C4-2B (cell line): ENCODE results near the gene MARK2.

Source experiments
- ZFX ChIP-seq: fragments of 450-650 bp; IDR thresholded peaks from 2 replicates; pipeline ENCODE4 v1.6.1; 2017
- TF ChIP-seq, protein P1 (sequence below): fragments of 450-650 bp; conservative IDR thresholded peaks from 2 replicates; pipeline ENCODE4 v1.5.1; 2017; ENCODE audit warnings: mild to moderate bottlenecking

DNA sequence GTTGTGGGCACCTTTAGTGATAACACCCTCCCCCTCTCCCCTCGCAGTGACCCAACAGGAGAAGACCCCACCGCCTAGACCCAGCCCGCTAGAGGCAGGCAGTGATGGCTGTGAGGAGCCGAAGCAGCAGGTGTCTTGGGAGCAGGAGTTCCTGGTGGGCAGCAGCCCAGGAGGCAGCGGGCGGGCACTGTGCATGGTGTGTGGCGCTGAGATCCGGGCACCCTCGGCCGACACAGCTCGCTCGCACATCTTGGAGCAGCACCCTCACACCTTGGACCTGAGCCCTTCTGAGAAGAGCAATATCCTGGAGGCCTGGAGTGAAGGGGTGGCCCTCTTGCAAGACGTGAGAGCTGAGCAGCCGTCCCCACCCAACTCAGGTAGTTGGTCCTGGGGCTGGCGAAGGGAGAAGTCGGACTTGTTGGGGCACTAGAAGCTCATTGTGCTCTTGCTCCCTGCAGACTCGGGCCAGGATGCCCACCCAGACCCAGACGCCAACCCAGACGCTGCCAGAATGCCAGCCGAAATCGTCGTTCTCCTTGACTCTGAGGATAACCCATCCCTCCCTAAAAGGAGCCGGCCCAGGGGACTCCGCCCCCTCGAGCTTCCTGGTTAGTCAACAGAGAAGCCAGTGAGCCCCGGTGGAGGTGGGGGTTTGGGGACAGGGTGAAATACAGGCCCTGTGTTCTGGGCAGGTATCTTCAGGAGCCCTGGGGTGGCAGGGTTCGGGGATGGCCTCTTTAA lies 21.0 kb upstream of the MARK2 start:
- TF ChIP-seq, protein P1, sequence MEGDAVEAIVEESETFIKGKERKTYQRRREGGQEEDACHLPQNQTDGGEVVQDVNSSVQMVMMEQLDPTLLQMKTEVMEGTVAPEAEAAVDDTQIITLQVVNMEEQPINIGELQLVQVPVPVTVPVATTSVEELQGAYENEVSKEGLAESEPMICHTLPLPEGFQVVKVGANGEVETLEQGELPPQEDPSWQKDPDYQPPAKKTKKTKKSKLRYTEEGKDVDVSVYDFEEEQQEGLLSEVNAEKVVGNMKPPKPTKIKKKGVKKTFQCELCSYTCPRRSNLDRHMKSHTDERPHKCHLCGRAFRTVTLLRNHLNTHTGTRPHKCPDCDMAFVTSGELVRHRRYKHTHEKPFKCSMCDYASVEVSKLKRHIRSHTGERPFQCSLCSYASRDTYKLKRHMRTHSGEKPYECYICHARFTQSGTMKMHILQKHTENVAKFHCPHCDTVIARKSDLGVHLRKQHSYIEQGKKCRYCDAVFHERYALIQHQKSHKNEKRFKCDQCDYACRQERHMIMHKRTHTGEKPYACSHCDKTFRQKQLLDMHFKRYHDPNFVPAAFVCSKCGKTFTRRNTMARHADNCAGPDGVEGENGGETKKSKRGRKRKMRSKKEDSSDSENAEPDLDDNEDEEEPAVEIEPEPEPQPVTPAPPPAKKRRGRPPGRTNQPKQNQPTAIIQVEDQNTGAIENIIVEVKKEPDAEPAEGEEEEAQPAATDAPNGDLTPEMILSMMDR, result no peak
- TF ChIP-seq ZFX, result no peak
